CD14-positive monocyte (primary cell): ENCODE results near the gene SLC9A9. TPM values are rescaled to one million over a fixed set of nuclear protein-coding genes. Genes with fewer than 3 reads are reported as not detected.
A peak's percentile ranks its signal among the peaks of the same experiment; 100 is the strongest.

ENCODE experiments used
- DNase-seq, 3 donors: peaks; one replicate each; pipeline ENCODE4 v3.0.0-alpha.2; 2011 to 2022
- H2AFZ ChIP-seq: 2 replicates; pipeline ENCODE4 v1.6.0; 2012; ENCODE audit warnings: mild to moderate bottlenecking, low read depth, low read length, inconsistent platforms; ENCODE audit not compliant: insufficient read depth, poor library complexity, severe bottlenecking
- H3K27ac ChIP-seq, 2 donors: 1 replicate in 1 of 2; 2 replicates in 1 of 2; pipeline ENCODE4 v1.5.1; 2012 to 2013; ENCODE audit warnings: low read length in 2 of 2, control low read depth in 1 of 2, inconsistent platforms in 1 of 2, low read depth in 1 of 2, mild to moderate bottlenecking in 1 of 2
- H3K27me3 ChIP-seq, 2 donors: one replicate each; pipeline versions ENCODE4 v1.6.0 to v1.6.1; 2011 to 2013; ENCODE audit warnings: low read length in 2 of 2; ENCODE audit not compliant: control insufficient read depth in 2 of 2, insufficient read depth in 2 of 2
- H3K36me3 ChIP-seq, 2 donors: replicated peaks in 1 of 2; 1 replicate in 1 of 2; 2 replicates in 1 of 2; pipeline versions ENCODE4 v1.5.1 to v1.6.1; 2012 to 2013; ENCODE audit warnings: low read length in 2 of 2, control low read depth in 1 of 2, inconsistent platforms in 1 of 2, mild to moderate bottlenecking in 1 of 2; ENCODE audit not compliant: insufficient read depth in 2 of 2, control insufficient read depth in 1 of 2
- H3K4me1 ChIP-seq, 2 donors: 1 replicate in 1 of 2; 2 replicates in 1 of 2; pipeline versions ENCODE4 v1.5.1 to v1.6.1; 2012 to 2013; ENCODE audit warnings: low read length in 2 of 2, control low read depth in 1 of 2, inconsistent platforms in 1 of 2, mild to moderate bottlenecking in 1 of 2, moderate library complexity in 1 of 2; ENCODE audit not compliant: insufficient read depth in 2 of 2, control insufficient read depth in 1 of 2
- H3K4me2 ChIP-seq: replicated peaks from 2 replicates; pipeline ENCODE3; 2012; ENCODE audit warnings: low read length, moderate library complexity, mild to moderate bottlenecking; ENCODE audit not compliant: poor library complexity, severe bottlenecking; ENCODE audit errors: extremely low read depth
- H3K4me3 ChIP-seq, 3 experiments: fragments of 200-600 bp in 1 of 3; sonication (generic) in 1 of 3; replicated peaks in 1 of 3; 1 replicate in 2 of 3; 2 replicates in 1 of 3; pipeline ENCODE4 v1.5.1; 2011 to 2013; ENCODE audit warnings: low read length in 3 of 3, mild to moderate bottlenecking in 3 of 3, control low read depth in 2 of 3, low read depth in 2 of 3, inconsistent platforms in 1 of 3, moderate library complexity in 1 of 3
- H3K79me2 ChIP-seq: 2 replicates; pipeline ENCODE4 v1.6.0; 2012; ENCODE audit warnings: mild to moderate bottlenecking, control low read depth, inconsistent platforms, low read length, moderate library complexity; ENCODE audit not compliant: insufficient read depth
- H3K9ac ChIP-seq: 2 replicates; pipeline ENCODE4 v1.6.0; 2017; ENCODE audit warnings: low read length, mild to moderate bottlenecking; ENCODE audit not compliant: insufficient read depth, poor library complexity, severe bottlenecking
- H3K9me3 ChIP-seq, 2 donors: replicated peaks in 1 of 2; 1 replicate in 1 of 2; 2 replicates in 1 of 2; pipeline versions ENCODE4 v1.5.1 to v1.6.1; 2012 to 2013; ENCODE audit warnings: low read length in 2 of 2, control low read depth in 1 of 2; ENCODE audit not compliant: control insufficient read depth in 1 of 2, insufficient read depth in 1 of 2
- H4K20me1 ChIP-seq: 2 replicates; pipeline ENCODE4 v1.6.0; 2012; ENCODE audit warnings: mild to moderate bottlenecking, low read length, control low read depth, moderate library complexity; ENCODE audit not compliant: insufficient read depth
- H3K27ac Mint-ChIP-seq, 7 donors: one replicate each; pipeline ENCODE4 v1.8.0; 2020; ENCODE audit warnings: mild to moderate bottlenecking in 7 of 7, mixed read lengths in 7 of 7, moderate library complexity in 6 of 7, inconsistent platforms in 2 of 7
- H3K27me3 Mint-ChIP-seq, 3 donors: one replicate each; pipeline ENCODE4 v1.8.0; 2021 to 2022; ENCODE audit warnings: low read depth in 3 of 3, mild to moderate bottlenecking in 3 of 3, mixed read lengths in 3 of 3, moderate library complexity in 3 of 3, inconsistent platforms in 1 of 3
- H3K36me3 Mint-ChIP-seq, 2 donors: one replicate each; pipeline ENCODE4 v1.8.0; 2020; ENCODE audit warnings: mixed read lengths in 2 of 2, inconsistent platforms in 1 of 2, mild to moderate bottlenecking in 1 of 2
- H3K4me1 Mint-ChIP-seq: one replicate; pipeline ENCODE4 v1.8.0; 2020; ENCODE audit warnings: mild to moderate bottlenecking, mixed read lengths
- H3K4me3 Mint-ChIP-seq, 2 donors: one replicate each; pipeline ENCODE4 v1.8.0; 2020; ENCODE audit warnings: mild to moderate bottlenecking in 2 of 2, mixed read lengths in 2 of 2, moderate library complexity in 1 of 2
- H3K9me3 Mint-ChIP-seq, 7 donors: one replicate each; pipeline ENCODE4 v1.8.0; 2020 to 2022; ENCODE audit warnings: mixed read lengths in 7 of 7, mild to moderate bottlenecking in 6 of 7, moderate library complexity in 6 of 7, inconsistent platforms in 2 of 7
- CTCF ChIP-seq: fragments of 200-600 bp; IDR thresholded peaks from one replicate; pipeline ENCODE4 v1.8.0; 2022; ENCODE audit warnings: antibody characterized with exemption, mild to moderate bottlenecking
- WGBS: methylation state at CpG from one replicate; pipeline ENCODE4 v1.1.5; 2013; ENCODE audit warnings: missing lambda C conversion rate; ENCODE audit not compliant: insufficient coverage; 5-methylcytosine and 5-hydroxymethylcytosine counted together
- intact Hi-C, 2 donors: fragments of 100-400 bp; cut with micrococcal nuclease; formaldehyde crosslinking; loops; one replicate each; pipeline versions ENCODE4 v1.15.0 to v1.15.1; 2023
- polyA plus RNA-seq, 3 donors: library from polyadenylated mRNA; depleted of rRNA in 1 of 3; unstranded in 2 of 3; stranded (reverse) in 1 of 3; fragments of 300-500 nt in 2 of 3; fragments of >200 nt in 1 of 3; fragmentation: Illumina TruSeq in 2 of 3; gene quantifications; 1 replicate in 2 of 3; 2 replicates in 1 of 3; pipeline ENCODE4 v1.2.3, GENCODE V29; 2012 to 2021

Gene SLC9A9
- polyA plus RNA-seq, 3 donors = 14.1 to 32.8 (median 27.0) TPM

DNA sequence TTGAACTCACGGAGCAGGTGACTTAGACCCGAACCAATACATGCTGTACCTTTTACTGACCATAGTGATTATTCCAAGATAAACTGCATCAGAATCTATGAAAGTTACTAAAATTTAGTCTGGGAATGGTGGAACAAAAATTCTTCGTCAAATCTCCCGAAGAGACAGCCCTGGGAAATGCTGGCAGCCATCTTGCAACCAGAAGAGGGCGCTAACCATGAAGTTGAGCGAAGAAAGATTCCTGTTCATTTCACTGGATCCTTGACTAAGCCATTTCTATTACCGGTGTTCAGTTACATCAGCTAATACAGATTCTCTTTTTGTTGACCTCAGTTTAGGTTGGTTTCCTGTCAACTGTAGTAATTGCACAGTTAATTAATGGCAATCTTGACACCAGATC, 199.6 kb downstream of the SLC9A9 start:
- Mint-ChIP-seq H3K27ac (no peak overlapping the region), H3K36me3 (peaks cover 19 to 32% of the 10 kb centered on the region in 2 donors), H3K4me1 (peaks cover 11% of the 10 kb centered on the region), H3K27me3 (peaks cover 0 to 1% (median 0%) of the 10 kb centered on the region in 3 donors), H3K4me3 (no peak overlapping the region), H3K9me3 (peaks cover 0 to 5% (median 0%) of the 10 kb centered on the region in 7 donors)
- Histone ChIP-seq H3K4me3 (no peak overlapping the region), H3K4me2 (no peak overlapping the region), H3K79me2 (no peaks in the 10 kb centered on the region), H4K20me1 (no peaks in the 10 kb centered on the region), H3K9ac (no peak overlapping the region), H3K4me1 (peaks cover 4 to 7% of the 10 kb centered on the region in 2 donors), H3K27me3 (no peaks in the 10 kb centered on the region), H3K9me3 (no peaks in the 10 kb centered on the region), H3K27ac (no peak overlapping the region), H2AFZ (no peak overlapping the region), H3K36me3 (peaks cover 3 to 14% of the 10 kb centered on the region in 2 donors)
- no peak for TF ChIP-seq CTCF
- 100% methylated on average over 3 of the region's 7 CpGs for WGBS
- DNase-seq = no peak
- intact Hi-C loops = no loop called here

GRCh38 chr3:143648218-143648617, 200.1 kb downstream of the SLC9A9 start:
- H3K4me1 ChIP-seq = peaks cover 4 to 7% of the 10 kb centered on the region in 2 donors
- Mint-ChIP-seq H3K27me3 (peaks cover 0 to 1% (median 0%) of the 10 kb centered on the region in 3 donors), H3K9me3 (peaks cover 0 to 5% (median 0%) of the 10 kb centered on the region in 7 donors), H3K27ac (peak overlapping the region in 1 of 7 donors; percentile 14), H3K4me1 (peaks cover 11% of the 10 kb centered on the region), H3K36me3 (peaks cover 17 to 30% of the 10 kb centered on the region in 2 donors), H3K4me3 (no peak overlapping the region)
- WGBS = 97% methylated on average over 7 of the region's 14 CpGs
- no peak overlapping the region for H3K4me2 ChIP-seq
- H3K9ac ChIP-seq = no peak overlapping the region
- no peak for TF ChIP-seq CTCF
- H3K36me3 ChIP-seq = peaks cover 3 to 14% of the 10 kb centered on the region in 2 donors
- no peak overlapping the region for H2AFZ ChIP-seq
- no peaks in the 10 kb centered on the region for H3K9me3 ChIP-seq
- no peaks in the 10 kb centered on the region for H3K27me3 ChIP-seq
- H3K79me2 ChIP-seq = no peaks in the 10 kb centered on the region
- H3K27ac ChIP-seq = no peak overlapping the region
- DNase-seq = no peak
- no peak overlapping the region for H3K4me3 ChIP-seq
- H4K20me1 ChIP-seq = no peaks in the 10 kb centered on the region
- intact Hi-C loops = no loop called here
